NCI-H2171 treated with DMSO at 0.1 percent for 48 hours (cell line): ENCODE results near the gene MED27.

Source experiments
- DNase-seq: peaks from one replicate; lab custom pipeline; 2025; lab: John Stamatoyannopoulos, UW

MED27 gene

GRCh38 chr9:131879181-131879910, 200.3 kb downstream of the MED27 start:
- DNase-seq, result no peak

GRCh38 chr9:131876486-131876885, 203.2 kb downstream of the MED27 start:
- no peak for DNase-seq

GRCh38 chr9:131875828-131876485, 203.7 kb downstream of the MED27 start:
- DNase-seq, result no peak

GRCh38 chr9:131874916-131875670, 204.6 kb downstream of the MED27 start:
- DNase-seq, result no peak

DNA sequence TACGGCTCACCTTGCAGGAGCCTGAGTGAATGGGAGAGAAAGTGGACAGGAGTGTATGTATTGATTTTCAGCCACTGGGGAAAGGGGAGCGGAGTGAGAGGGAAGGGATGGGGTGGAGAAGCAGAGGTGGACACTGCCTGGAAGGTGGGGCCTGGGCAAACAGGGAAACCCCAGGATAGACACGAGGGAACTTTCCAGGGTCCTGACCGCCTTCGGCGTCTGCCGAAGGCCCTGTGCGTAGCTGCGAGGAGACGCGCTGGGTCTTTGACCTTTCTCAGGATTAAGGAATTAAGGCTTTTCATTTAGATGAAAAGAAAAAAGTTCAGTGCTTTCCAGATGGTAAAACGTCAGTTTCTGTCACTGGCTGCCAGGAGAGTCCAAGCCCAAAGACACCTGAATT, 205.2 kb downstream of the MED27 start:
- no peak for DNase-seq

DNA sequence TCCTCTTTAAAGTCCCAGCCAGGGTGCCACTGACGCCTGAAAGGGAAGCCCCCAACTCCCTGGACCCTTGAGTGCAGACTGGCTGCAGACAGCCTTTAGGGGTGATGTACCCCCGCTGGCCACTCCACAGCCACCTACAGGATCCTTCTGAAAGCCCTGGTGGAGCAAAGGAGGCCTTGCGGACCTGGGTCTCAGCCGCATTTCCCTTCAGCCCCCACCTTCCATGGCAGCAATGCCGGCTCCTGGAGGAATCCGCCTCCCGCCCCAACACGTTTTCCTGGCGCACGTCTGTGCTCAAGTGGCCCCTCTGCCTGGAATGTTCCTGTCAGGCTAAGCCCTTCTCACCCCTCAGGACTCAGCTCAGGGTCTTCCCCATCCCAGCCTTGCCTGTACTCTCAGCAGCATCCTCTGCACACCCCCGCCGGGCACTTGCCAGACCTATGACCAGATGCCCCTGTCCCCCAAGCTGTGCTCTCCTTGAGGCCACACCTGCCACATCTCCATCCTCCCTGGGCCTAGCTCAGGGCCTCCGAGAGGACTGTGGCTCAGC, 205.7 kb downstream of the MED27 start:
- DNase-seq, result no peak

GRCh38 chr9:131873335-131873734, 206.3 kb downstream of the MED27 start:
- DNase-seq, result no peak

DNA sequence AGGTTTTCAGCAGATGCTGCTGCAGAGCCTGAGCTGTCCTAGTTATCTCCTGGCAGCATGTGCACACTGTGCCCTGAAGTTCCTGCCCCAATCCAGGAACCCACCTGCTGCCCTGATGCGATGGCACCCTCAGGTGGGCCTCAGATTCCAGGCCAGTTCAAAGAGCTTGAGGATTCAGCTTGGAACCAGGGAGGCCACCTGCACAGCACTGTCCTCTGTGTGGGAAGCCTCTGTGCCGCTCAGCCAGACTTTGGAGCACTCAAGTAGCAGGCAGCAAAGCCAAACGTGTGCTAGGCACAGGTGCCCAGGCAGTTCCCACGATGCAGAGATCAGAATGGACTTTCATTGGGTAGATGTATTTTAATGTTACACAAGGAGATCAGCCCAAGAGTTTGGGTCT, 207.0 kb downstream of the MED27 start:
- no peak for DNase-seq

DNA sequence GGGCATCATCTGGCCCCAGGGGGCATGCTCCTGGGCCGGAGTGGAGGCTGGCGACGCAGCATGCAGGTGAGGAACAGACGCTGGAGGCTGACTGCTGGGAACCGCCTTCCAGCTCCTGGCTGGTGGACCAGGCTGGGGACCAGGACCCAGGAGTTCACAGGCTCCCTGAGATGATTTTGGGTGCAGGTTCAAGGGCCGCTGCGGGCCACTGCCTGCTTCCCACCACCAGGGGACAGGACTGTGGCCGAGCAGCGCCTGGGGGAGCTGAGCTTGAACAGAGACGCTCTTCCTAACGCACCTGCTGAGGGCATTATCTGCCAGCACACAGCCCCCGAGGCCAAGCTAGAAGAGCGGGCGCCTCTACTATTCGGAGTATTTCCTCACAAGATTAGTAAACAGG, 207.7 kb downstream of the MED27 start:
- no peak for DNase-seq

GRCh38 chr9:131870156-131870555, 209.5 kb downstream of the MED27 start:
- no peak for DNase-seq

DNA sequence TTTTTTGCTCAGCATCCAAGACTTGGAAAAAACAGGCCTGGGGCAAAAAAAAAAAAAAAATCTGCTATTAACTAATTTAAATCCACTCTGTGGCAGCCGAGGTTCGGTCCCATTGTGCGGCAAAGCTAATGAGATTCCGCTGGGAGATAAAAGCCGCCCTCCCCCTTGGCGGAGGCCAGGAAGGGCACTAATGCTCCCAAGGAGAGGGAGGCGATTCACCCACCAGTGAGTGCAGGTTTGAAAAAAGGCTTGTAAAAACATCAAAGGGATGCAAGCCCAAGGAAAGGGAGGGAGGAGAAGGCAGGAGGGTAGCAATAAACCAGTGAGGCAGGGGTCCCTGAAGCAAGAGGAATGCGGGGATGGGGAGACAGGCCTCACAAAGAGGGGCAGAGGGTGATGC, 210.3 kb downstream of the MED27 start:
- DNase-seq, result no peak

- no peak for DNase-seq
Observed at GRCh38 chr9:131868766-131869165, 210.9 kb downstream of the MED27 start.

DNA sequence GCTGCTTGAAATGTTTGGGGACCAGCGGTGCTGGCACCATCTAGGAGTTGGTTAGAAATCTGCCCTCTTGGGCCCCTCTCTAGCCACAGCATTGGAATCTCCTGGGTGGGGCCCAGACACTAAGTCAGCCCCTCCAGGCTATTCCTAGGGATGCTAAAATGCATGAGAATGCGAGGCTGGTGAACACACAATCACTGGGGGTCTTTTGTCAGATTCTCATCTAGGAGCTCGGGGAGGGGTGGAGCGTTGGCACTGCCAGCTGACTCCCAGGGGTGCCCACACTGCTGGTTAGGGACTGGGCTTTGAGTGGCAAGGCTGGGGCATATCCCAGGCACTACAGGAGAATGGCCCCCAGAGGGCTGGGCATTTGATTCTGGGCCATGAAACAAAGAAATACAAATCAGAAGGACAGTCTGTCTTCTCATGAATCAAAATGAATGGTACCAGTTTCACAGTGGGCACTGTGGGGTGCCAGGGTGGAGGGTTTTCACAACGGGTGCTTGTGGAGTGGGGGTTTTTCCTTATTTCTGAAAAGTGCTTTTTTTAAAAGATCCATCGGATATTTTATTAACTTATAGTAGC, 212.0 kb downstream of the MED27 start:
- no peak for DNase-seq

DNA sequence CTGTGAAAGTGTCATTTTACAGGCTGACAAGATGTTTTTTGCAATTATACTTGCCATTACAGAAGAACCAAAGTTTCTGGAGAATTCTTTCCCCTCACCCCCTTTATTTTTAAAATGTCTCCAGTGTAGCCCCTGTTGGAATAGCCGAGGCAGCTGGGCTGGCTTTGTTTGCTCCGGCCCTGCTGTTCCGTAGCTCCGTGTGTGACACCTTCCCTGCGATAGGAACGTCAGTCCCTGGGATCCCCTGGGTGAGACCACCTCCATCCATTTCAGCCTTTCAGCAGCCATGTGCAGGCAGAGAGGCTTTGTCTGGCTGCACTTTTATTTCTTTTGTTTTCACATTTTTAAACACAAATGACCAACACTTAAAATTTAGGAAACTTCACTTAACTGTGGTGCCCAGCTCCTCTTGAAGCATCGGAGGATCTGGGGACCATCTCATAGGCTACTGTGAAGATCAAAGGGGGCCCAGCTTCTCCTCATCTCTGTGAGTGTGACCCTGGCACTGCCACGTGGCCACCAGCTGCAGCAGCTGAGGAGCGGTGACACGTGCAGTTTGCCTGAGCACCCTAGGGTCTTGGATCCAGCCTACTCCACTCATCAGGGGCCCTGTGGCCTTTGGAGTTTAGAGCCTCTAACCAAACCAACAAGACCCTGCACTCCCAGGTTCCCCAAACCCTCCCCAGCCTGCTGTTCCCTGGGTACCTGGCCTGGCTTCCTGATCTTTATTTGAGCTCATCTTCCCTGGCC, 214.0 kb downstream of the MED27 start:
- no peak for DNase-seq

DNA sequence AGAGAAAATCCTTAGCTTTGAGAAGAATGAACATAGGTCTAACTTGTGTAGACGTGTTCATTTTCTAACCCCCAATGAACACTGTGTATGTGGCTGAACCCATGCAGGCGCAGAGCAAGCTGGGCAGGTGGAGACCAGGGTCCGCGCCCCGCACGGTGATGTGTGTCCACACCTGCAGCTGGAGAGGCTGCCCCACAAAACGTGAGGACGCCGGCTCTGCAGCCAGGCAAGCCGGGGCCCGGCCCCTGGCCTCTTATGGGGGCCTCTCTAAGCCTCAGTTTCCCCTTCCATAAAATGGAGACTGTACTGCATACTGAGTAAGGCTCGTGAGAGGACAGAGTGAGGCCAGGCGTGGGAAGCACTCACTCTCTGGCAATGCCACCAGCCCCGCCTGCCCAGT, 215.1 kb downstream of the MED27 start:
- DNase-seq, result no peak

DNA sequence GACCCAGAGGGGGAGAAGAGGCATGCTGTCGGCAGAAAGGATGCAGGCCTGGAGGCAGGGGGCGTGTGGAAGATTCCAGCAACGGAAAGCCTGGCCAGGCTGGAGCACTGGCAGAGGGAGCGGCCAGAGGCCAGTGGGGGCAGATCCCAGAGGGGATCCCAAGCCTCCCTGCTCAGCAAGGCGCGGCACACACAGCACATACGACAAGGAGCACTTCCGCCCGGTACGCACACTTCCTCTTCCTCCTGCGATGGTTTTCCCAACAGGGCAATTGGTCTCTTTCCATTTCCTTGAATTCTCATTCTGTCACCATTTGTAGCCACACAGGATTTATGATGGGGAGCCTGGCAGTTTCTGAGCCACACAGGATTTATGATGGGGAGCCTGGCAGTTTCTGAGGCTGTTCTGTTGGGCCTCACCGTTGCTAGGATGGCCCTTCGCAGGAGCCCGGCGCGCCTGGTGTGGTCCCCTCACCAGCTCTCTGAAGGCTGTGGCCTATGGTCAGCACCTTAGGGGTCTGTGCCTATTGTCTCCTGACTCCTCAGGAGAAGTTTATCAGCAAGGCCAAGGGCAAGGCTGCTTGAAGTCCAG, 216.3 kb downstream of the MED27 start:
- DNase-seq, result no peak

GRCh38 chr9:131862261-131862660, 217.4 kb downstream of the MED27 start:
- no peak for DNase-seq

DNA sequence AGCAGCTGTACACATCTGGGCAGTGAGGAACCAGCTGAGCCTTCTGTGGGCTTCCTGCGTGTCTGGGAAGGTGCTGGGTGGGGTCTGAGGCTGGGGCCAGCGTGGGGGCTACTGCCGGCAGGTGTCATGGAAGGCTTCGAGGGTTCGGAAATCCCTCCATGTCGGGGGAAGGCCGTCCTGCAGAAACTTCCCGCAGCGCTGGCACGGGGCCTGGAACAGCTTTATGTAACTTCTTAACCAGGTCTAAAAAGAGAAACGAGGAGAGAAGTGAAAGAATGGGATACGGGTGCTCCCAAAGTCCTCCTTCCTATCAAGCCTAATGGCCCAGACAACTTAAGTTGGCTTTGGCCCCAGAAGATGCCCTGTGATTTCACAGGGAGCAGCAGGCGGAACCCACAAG, 219.2 kb downstream of the MED27 start:
- DNase-seq, result no peak

- no peak for DNase-seq
Observed at GRCh38 chr9:131858147-131858546, 221.5 kb downstream of the MED27 start.

DNA sequence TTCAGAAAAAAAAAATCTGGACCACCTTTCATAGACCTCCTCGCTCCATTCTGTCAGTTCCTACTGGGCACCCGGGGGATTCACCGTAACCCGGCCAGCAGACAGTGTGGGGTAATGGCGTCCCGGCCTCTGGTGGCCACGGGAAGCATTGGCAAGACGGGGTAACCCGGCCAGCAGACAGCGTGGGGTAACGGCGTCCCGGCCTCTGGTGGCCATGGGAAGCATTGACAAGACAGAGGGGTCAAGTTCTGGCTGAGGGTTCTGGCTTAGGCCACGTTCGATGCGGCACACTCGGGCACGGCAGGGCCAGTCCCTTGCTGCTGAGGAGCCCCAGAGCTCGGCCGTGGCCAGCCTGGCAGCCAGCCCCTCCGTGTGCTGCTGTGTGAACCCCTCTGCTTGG, 223.6 kb downstream of the MED27 start:
- DNase-seq, result no peak

DNA sequence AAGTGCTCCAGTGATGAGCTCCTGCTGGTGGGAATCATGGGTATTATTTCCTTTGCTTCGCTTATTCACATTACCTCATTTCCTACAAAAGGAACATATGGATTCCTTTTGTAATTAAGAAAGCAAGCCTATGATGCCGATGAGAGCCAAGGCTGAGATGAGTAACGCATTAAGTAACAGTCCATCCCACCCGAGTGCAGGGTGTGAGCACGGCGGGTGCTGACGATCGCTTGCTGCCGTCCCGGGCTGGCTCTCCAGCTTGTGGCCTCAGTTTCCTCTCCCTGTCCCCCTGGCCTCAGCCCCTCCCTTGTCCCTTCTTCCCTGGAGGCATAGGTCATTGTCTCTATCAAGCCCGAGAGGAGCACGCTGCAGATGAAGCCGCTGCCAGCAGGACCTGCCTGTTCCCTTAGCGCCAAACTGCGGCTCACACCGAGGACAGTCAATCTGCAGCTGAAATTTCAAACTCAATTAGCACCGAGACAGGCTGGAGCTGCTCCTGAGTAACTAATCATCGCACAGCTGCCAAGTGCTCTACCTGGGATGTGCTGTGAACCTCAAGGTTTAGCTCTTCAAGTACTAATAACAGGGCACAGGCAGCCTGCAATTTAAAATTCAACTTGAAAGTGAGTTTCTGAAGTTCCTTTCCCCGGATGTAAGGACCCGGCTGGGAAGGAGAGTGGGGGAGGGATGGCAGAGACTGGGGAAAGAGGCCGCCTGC, 224.6 kb downstream of the MED27 start:
- DNase-seq, result peak; percentile 97
